ENCODE results near the gene KEL.

Gene KEL

DNA sequence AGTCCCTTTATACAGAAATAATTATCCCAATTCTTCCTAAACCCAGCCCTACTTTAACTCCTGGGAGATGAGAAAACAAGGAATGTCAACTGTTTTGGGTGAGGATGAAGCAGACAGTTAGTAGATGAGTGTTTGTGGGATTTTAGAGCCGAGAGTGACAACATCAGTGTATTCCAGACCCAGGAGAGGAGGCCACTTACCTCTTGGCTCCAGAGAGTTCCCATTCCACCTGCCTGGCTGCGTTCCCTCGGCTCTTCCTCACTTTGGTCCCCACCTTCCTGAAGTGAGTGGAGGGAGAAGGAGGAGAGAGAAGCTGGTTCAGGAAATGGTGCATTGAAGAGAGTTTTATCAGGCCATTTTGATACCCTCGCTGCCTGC is 579 bp downstream of the KEL start:
- DNase-seq, result no peak

GRCh38 chr7:142960955-142961512 is 1.1 kb downstream of the KEL start:
- no peak for DNase-seq

- DNase-seq, result no peak
These were observed 3.0 kb downstream of the KEL start for GRCh38 chr7:142959202-142959601.

- no peak for DNase-seq
These were observed 4.4 kb downstream of the KEL start for GRCh38 chr7:142957723-142958122.

- DNase-seq, result no peak
These were observed 5.1 kb downstream of the KEL start for GRCh38 chr7:142956951-142957623.

GRCh38 chr7:142954680-142955268 is 7.4 kb downstream of the KEL start:
- no peak for DNase-seq

DNA sequence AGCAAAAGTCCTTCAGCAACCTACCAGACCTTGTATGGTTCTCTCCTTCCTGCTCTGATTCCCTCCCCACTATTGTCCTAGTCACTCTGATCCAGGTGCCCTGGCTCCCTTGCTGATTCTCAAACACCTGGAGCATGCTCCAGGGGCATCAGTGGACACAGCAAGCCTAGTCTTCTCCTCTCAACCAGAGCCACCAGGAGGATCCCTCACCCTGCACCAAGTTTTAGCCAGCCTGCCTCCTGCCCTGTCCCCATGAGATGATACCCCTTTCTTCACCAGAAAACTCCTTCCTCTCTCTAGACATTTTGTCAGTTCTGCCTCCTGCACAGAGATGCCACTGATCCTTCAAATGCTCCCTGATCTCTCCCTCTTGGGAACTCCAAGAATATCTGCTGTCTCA is 11.9 kb downstream of the KEL start:
- DNase-seq, result no peak

DNA sequence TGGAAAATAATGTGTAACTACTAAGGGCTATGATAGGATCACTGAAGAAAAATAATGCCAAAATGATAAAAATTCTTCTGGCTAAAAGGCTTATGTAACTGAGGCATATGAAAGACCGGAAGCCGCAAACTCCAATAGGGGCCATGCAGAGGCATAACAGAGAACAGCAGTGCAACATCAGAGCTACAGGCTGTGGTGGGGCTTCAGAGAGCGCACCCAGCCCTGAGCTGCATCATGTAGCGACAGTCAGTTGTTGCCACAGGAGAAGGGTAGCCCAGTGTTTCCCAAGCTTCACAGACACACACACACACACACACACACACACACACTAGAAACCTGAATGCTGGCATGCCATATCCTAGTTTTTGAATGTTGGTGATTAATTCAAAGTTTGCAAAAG is 13.6 kb downstream of the KEL start:
- DNase-seq, result no peak

DNA sequence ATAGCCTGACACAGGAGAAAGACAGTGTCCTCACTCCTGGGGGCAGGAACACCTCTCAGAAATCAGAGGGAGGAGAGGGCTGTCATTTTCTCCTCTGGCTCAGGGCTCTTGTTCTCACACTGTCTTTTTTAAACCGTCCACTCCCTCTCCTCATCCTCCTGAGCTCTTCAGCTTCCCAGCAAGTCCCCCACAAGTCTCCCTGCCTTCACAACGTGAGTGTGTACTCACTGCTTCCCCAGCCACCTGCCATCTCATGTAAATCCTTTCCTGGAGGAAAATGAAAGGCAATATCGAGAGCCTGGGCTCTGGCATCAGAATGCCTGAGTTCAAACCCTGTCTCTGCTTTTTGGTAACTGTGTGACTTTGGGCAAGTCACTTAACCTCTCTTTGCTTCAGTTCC is 17.2 kb downstream of the KEL start:
- no peak for DNase-seq

GRCh38 chr7:142943706-142944268 is 18.4 kb downstream of the KEL start:
- DNase-seq, result no peak

- DNase-seq, result no peak
These were observed 19.4 kb downstream of the KEL start for GRCh38 chr7:142942746-142943145.

GRCh38 chr7:142941541-142941940 is 20.6 kb downstream of the KEL start:
- no peak for DNase-seq

- DNase-seq, result no peak
These were observed 21.1 kb downstream of the KEL start for GRCh38 chr7:142940966-142941535.

GRCh38 chr7:142939226-142939910 is 22.8 kb downstream of the KEL start, which contains the start of gene LLCFC1:
TSS of gene LLCFC1 (plus strand) at chr7:142939484. CDS start at chr7:142939622, 138 bp downstream.
- no peak for DNase-seq

DNA sequence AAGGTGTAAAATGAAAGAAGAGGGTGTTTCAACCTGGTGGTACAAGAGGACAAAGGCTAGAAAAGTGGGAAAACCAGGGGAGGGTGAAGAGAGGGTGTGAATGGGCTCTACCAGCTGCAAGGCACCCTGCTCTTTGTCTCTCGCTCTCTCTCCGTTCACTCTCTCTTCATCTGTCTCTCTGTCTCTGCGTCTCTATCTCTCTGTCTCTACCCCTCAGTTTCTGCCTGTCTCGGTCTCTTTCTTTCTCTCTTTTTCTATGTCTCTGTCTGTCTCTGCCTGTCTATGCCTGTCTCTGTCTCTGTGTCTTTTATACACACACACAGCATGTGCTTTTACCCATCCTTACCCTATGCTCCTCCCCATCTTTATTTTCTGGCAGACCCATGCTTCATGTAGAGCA is 23.6 kb downstream of the KEL start:
- DNase-seq, result no peak

DNA sequence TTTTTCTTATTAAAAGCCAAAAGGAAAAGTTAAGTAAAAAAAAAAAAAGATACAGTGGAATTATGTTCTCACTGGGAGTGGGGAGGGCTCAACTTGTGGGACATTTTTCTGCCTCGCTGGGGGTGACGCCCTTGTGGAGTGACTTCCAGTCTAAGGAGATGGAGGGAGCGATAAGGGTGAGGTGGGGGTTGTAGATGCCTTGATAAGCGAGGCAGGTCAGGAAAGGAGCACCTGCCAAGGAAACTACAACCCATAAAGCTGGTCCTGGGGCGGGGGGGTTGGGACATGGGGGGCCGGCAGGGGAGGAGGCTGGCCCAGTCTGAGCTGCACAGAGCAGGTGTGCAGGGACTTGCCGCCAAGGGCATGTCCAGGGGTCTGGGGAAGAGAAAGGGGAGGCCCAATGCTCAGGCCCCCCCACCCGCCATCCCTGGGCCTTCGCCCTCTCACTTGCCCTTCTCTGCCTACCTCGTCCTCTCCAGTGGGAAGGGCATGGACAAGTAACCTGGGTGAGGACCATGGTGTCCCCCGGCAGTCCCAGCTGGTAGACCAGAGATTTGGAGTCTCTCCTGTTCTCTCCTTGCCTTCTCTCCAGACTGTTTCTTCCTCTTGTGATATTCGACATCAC is 26.1 kb downstream of the KEL start:
- DNase-seq, result no peak

GRCh38 chr7:142934056-142934455 is 28.1 kb downstream of the KEL start:
- no peak for DNase-seq

GRCh38 chr7:142933624-142934023 is 28.5 kb downstream of the KEL start, which contains the start of gene TRPV5:
TSS of gene TRPV5 (minus strand) at chr7:142933746. CDS start at chr7:142933459, 287 bp downstream.
- DNase-seq, result no peak

DNA sequence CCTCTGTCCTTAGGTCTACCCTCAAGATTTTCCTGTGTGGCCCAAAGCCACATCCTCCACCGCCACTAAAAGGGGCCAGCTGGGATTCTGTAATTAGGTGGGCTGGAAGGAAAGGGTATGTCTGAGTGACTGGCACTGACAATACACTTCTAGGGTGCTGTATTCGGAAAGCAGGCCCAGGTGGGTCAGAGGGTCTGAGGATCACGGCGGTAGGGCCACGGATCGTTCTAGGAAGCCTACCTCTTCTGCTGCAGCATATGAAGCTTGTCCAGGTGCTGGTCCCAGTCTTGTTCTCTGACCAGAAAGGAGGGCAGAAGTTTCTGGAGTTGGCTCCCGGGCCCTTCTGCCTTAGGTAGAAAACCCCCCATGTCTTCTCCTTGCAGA is 29.1 kb downstream of the KEL start:
- no peak for DNase-seq

GRCh38 chr7:142932386-142933091 is 29.6 kb downstream of the KEL start:
- DNase-seq, result no peak

DNA sequence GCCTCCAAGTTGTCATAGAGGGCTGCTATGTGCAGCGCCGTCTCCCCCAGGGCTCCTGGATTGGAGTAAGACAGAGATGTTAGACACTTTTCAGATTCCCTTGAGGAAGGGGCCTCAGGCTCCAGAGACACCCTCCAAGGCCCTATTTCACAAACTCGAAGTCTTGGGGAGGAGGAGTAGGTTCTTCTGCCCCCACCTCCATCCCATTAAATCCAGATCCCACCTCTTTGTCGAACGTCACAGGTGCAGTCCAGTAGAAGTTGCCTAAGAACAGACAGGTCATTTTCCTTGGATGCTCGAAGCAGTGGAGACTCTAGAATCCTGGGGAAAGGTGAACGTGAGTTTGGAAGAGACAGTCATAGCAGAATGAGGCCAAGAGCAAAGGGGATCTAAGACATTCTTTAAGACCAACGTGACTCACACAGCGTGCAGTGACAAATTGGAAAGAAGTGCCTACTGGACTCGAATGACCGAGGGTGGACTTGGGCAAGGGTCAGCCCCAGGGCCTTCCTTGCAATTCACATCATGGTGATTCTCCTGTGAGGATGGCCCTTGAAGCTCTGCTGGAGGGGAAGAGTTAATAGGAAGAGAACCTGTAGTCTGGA is 31.9 kb downstream of the KEL start:
- DNase-seq, result no peak

GRCh38 chr7:142927949-142928348 is 34.2 kb downstream of the KEL start:
- no peak for DNase-seq
